Psoas muscle (tissue), 8 donors: ENCODE measurements around the gene ACTA1. TPM values are rescaled to one million over a fixed set of nuclear protein-coding genes. Genes with fewer than 3 reads are reported as not detected.

Experiments
- ATAC-seq, 4 donors: fragments of 200-7000 bp; cut with Tn5 transposase; one replicate each; pipeline ENCODE4 v1.9.1; 2020; ENCODE audit warnings: moderate library complexity in 3 of 4, mild to moderate bottlenecking in 2 of 4
- DNase-seq, 2 donors: peaks; one replicate each; pipeline ENCODE4 v3.0.0-alpha.2; 2020
- H3K27ac ChIP-seq: fragments of 200-600 bp; one replicate; pipeline ENCODE4 v1.8.0; 2022
- H3K27me3 ChIP-seq, 3 donors: fragments of 200-600 bp in 1 of 3; one replicate each; pipeline versions ENCODE4 v1.6.1 to v1.8.0; 2013 to 2022; ENCODE audit warnings: low read length in 2 of 3, mild to moderate bottlenecking in 2 of 3, moderate library complexity in 1 of 3; ENCODE audit not compliant: insufficient read depth in 3 of 3
- H3K36me3 ChIP-seq, 2 donors: fragments of 200-600 bp in 1 of 2; one replicate each; pipeline versions ENCODE4 v1.6.1 to v1.8.0; 2013 to 2022; ENCODE audit warnings: low read depth in 1 of 2, mild to moderate bottlenecking in 1 of 2, moderate library complexity in 1 of 2; ENCODE audit not compliant: insufficient read depth in 1 of 2
- H3K4me1 ChIP-seq: fragments of 200-600 bp; one replicate; pipeline ENCODE4 v1.8.0; 2022
- H3K4me3 ChIP-seq: fragments of 200-600 bp; one replicate; pipeline ENCODE4 v1.8.0; 2022; ENCODE audit warnings: mild to moderate bottlenecking
- H3K9me3 ChIP-seq: fragments of 200-600 bp; one replicate; pipeline ENCODE4 v1.8.0; 2022
- CTCF ChIP-seq: fragments of 200-600 bp; IDR thresholded peaks from one replicate; pipeline ENCODE4 v1.8.0; 2022; ENCODE audit warnings: antibody characterized with exemption
- WGBS, 3 donors: extraction: QIAGEN DNeasy Blood & Tissue Kit; methylation state at CpG; one replicate each; pipeline versions ENCODE4 v1.1.6 to v1.1.7; 2013; 5-methylcytosine and 5-hydroxymethylcytosine counted together
- intact Hi-C, 2 donors: fragments of 100-400 bp; cut with DNase I; formaldehyde crosslinking; loops; one replicate each; pipeline versions ENCODE4 v1.11.0 to v1.14.2; 2022
- polyA plus RNA-seq, 3 donors: library from polyadenylated mRNA; stranded (reverse); fragments of 200-250 nt; gene quantifications; one replicate each; pipeline ENCODE4 v1.2.3, GENCODE V29; 2013
- total RNA-seq, 4 donors: library from RNA; stranded (reverse); fragmentation: NEBNext Ultra II Directional in 2 of 4; extraction: Animal tissue kit (Norgen Biotek cat#: 25700) in 2 of 4; gene quantifications; one replicate each; pipeline versions ENCODE4 v1.2.1 to v1.2.4, GENCODE V29; 2021 to 2023
- donor health status: healthy with polysubstance abuse.
- donor health status: DM: no; HTN: no; CAD: no; lungs with moderate emphysema.
- donor health status: Bipolar disorder and iron deficiency.
- donor health status: healthy.
- donor health status: DM: yes; HTN: yes; CAD: no.
- donor health status: DM: no; HTN: no; CAD: no.
- donor health status: DM: no; HTN: no; CAD: no.
- donor health status: DM: yes; HTN: yes; CAD: no.

The ACTA1 gene
- total and polyA plus RNA-seq, 7 donors, result 8,109 to 28,566 (median 17,090) TPM

- Histone ChIP-seq H3K27ac (no peak overlapping the region), H3K4me1 (no peaks in the 10 kb centered on the region), H3K9me3 (no peaks in the 10 kb centered on the region), H3K4me3 (no peak overlapping the region), H3K36me3 (peaks cover 7 to 93% of the 10 kb centered on the region in 2 donors), H3K27me3 (no peaks in the 10 kb centered on the region)
- ATAC-seq (no peak), DNase-seq (no peak)
- no peak for TF ChIP-seq CTCF
- 92 to 100% (median 98%) methylated on average over 1 of the region's 1 CpG for WGBS, 3 donors
- intact Hi-C loops, result no loop called here
These were observed 33.0 kb upstream of the ACTA1 start for GRCh38 chr1:229466887-229467286.

- peaks cover 12% of the 10 kb centered on the region for H3K4me1 ChIP-seq
- no peaks in the 10 kb centered on the region for H3K27me3 ChIP-seq
- WGBS, 3 donors, result 96 to 97% (median 96%) methylated on average over 8 of the region's 8 CpGs
- no peaks in the 10 kb centered on the region for H3K9me3 ChIP-seq
- intact Hi-C loops, result no loop called here
- no peak overlapping the region for H3K27ac ChIP-seq
- H3K36me3 ChIP-seq, result peaks cover 8 to 92% of the 10 kb centered on the region in 2 donors
- ATAC-seq (no peak), DNase-seq (no peak)
- no peak for TF ChIP-seq CTCF
- no peak overlapping the region for H3K4me3 ChIP-seq
These were observed 30.8 kb upstream of the ACTA1 start for GRCh38 chr1:229464672-229465071.

GRCh38 chr1:229461032-229461668 lies 27.3 kb upstream of the ACTA1 start:
- TF ChIP-seq CTCF, result no peak
- Histone ChIP-seq H3K9me3 (no peaks in the 10 kb centered on the region), H3K36me3 (peaks cover 14 to 97% of the 10 kb centered on the region in 2 donors), H3K4me3 (no peak overlapping the region), H3K27me3 (no peaks in the 10 kb centered on the region), H3K27ac (peak overlapping the region; percentile 71), H3K4me1 (peaks cover 12% of the 10 kb centered on the region)
- ATAC-seq (peak; percentile 68 to 89 (median 82)), DNase-seq (peak in 1 of 2 donors; percentile 56)
- WGBS, 3 donors, result 44 to 63% (median 48%) methylated on average over 7 of the region's 7 CpGs
- intact Hi-C loops, result no loop called here

- TF ChIP-seq CTCF, result no peak
- DNase-seq, result no peak
- intact Hi-C loops, result loop anchor here in 1 of 2 donors (10.0 kb wide), 1 partner anchor 115 kb away; the partner anchor contains the start of gene CCSAP
- H3K9me3 ChIP-seq, result no peaks in the 10 kb centered on the region
- no peak for ATAC-seq
- H3K36me3 ChIP-seq, result peaks cover 14 to 97% of the 10 kb centered on the region in 2 donors
- 96 to 99% (median 98%) methylated on average over 3 of the region's 3 CpGs for WGBS, 3 donors
- no peak overlapping the region for H3K4me3 ChIP-seq
- peaks cover 12% of the 10 kb centered on the region for H3K4me1 ChIP-seq
- H3K27me3 ChIP-seq, result no peaks in the 10 kb centered on the region
- no peak overlapping the region for H3K27ac ChIP-seq
These were observed 25.9 kb upstream of the ACTA1 start for GRCh38 chr1:229459815-229460214.

GRCh38 chr1:229457436-229457835 lies 23.5 kb upstream of the ACTA1 start:
- Histone ChIP-seq H3K27ac (no peak overlapping the region), H3K27me3 (no peaks in the 10 kb centered on the region), H3K4me1 (peaks cover 12% of the 10 kb centered on the region), H3K4me3 (no peak overlapping the region), H3K9me3 (no peaks in the 10 kb centered on the region), H3K36me3 (peaks cover 12 to 91% of the 10 kb centered on the region in 2 donors)
- intact Hi-C loops, result loop anchor here in 1 of 2 donors (10.0 kb wide), 1 partner anchor 113 kb away; the partner anchor contains the start of gene CCSAP
- 86 to 88% (median 87%) methylated on average over 4 of the region's 4 CpGs for whole genome bisulfite sequencing, 3 donors
- DNase-seq, result no peak
- ATAC-seq, result no peak
- TF ChIP-seq CTCF, result no peak
